ENCODE measurements around the gene RNF145. TPM values are rescaled to one million over a fixed set of nuclear protein-coding genes. Genes with fewer than 3 reads are reported as not detected.
"Not testable (repeated sequence)": the region's sequence is repeated elsewhere in the genome, so short reads cannot be mapped to it uniquely, and the experiment has no call there.

The RNF145 gene
- polyA plus RNA-seq (ENCODE audit: insufficient read length), result 31.3 TPM

GRCh38 chr5:159209438-159210209, at the start of gene RNF145:
RNF145 (minus strand) TSS chr5:159209553; CDS start chr5:159203617, 5,936 bp downstream.
- peak; percentile 53 for DNase-seq (ENCODE audit: low read depth)

- DNase-seq (ENCODE audit: low read depth), result no peak
Measured at GRCh38 chr5:159258361-159258760, 49.0 kb upstream of the RNF145 start.

- DNase-seq (ENCODE audit: low read depth), result no peak
Measured at GRCh38 chr5:159257629-159258283, 48.4 kb upstream of the RNF145 start.

DNA sequence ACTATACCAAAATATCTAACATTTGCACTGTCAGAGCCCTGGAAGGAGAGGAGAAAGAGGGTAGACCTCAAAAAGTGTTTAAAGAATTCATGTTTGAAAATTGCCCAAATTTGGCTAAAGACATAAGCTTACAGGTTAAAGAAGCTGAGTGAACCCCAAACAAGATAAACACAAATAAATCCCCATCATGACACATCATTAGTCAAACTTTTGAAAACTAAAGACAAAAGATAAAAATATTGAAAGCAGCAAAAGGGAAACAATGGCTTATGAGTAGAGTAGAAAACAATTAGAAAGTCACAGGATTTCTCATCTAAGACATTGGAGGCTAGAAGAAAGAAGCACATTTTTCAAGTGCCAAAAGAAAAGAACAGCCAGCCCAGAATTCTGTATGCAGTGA, 47.7 kb upstream of the RNF145 start:
- no peak for DNase-seq (ENCODE audit: low read depth)

- no peak for DNase-seq (ENCODE audit: low read depth)
Measured at GRCh38 chr5:159252195-159252594, 42.8 kb upstream of the RNF145 start.

DNA sequence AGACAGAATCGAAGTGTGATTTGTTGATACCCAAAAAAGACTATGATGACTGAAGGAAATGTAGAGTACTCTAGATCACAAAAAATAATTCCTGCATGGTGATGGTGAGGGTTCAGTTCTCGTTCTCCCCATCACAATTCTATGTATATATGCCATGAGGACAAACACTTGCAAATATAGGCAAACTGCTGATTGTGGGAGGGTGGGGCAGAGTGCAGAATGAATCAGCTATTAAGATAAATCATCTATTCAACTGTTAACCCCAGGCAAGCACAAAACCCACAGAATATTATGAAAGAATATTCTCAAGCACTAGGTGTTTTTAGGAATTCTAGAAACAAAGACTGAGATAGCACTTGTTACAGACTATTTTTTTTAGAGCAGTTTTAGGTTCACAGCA, 39.8 kb upstream of the RNF145 start:
- no peak for DNase-seq (ENCODE audit: low read depth)

DNA sequence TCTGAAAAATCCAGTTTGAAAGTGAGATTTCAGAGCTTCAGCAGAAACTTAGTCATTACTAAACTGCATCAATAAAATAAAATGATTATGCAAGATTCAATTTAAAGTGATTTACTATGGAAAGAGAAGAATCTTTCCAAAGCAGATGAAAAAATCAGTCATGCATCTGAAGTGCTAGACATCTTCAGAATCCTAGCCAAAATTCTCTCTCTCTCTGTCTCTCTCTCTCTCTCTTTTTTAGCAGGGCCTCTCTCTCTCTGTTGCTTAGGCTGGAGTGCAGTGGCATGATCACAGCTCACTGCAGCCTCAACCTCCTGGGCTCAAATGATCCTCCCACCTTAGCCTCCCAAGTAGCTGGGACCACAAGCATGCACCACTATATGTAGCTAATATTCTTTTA, 35.5 kb upstream of the RNF145 start:
- DNase-seq (ENCODE audit: low read depth), result no peak

GRCh38 chr5:159244163-159244562, 34.8 kb upstream of the RNF145 start:
- DNase-seq (ENCODE audit: low read depth), result no peak

DNA sequence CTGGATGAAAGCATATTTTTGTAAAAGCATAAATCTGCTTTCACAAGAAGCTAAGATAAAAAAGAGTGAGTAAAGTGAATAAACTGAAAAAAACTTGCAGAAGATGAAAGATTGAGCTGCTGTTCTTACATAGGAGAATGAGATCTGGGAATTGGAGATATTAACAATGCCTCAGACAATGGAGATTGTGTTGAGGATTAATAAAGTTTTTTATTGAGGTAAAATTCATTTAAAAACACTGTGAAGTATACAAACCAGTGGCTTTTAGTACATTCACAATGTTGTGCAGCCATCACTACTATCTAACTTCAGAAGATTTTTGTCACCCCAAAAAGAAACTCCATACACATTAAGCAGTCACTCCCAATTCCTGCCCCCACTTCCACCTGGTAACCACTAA, 34.0 kb upstream of the RNF145 start:
- no peak for DNase-seq (ENCODE audit: low read depth)

GRCh38 chr5:159242656-159243055, 33.3 kb upstream of the RNF145 start:
- DNase-seq (ENCODE audit: low read depth), result no peak

DNA sequence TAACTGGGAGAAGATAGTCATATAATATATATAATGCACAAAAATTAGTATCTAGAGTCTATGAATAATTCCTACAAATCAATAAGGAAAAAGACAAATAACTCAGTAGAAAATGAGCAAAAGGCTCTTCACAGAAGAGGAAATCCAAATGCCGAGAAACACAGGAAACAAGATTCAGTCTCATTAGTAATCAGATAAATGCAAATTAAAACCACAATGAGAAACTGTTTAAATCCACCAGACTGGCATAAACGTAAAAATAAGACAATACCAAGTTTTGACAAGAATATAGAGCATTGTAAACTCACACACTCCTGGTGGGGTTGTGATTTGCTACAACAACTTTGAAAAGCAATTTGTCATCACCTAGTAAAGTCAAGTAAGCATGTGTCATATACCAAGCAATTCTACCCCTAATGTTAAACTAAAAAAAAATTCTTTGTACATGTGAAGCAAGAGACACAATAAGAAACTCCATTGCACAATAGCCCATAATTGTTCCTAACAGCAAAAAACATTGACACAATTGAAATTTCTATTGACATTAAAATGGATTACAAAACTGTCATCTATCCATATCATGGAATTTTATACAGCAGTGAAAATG, 32.7 kb upstream of the RNF145 start:
- no peak for DNase-seq (ENCODE audit: low read depth)

- DNase-seq (ENCODE audit: low read depth), result no peak
Measured at GRCh38 chr5:159240301-159240870, 31.0 kb upstream of the RNF145 start.

DNA sequence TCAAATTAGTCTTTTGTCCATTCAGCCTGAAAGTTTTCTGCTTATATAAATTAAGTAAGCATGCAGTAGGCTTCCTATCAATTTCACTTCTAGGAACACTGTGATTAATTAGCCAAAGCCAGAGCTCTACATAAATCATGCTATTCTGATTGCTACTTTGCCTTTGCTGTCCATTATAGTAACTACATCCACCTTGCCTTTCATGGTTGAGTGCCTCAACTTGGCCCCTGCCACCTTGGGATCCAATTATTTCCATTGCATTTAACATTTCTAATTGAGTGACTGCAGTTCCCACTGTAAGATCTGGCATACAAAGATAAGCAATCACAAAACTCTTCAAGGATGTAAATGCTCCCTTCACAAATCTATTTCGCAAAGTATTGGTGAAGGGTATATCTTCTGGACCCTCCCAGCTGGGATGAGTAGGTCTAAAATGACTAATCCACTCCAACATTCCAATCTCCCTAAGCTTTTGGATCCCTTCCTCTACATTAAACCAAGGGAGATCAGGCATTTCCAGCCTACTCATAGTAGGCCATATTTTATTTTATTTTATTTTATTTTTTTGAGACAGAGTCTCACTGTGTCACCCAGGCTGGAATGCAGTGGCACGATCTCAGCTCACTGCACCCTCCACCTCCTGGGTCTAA, 26.6 kb upstream of the RNF145 start:
- not testable (repeated sequence) for DNase-seq (ENCODE audit: low read depth)

- DNase-seq (ENCODE audit: low read depth), result no peak
Measured at GRCh38 chr5:159231167-159231566, 21.8 kb upstream of the RNF145 start.

- no peak for DNase-seq (ENCODE audit: low read depth)
Measured at GRCh38 chr5:159230657-159231056, 21.3 kb upstream of the RNF145 start.

DNA sequence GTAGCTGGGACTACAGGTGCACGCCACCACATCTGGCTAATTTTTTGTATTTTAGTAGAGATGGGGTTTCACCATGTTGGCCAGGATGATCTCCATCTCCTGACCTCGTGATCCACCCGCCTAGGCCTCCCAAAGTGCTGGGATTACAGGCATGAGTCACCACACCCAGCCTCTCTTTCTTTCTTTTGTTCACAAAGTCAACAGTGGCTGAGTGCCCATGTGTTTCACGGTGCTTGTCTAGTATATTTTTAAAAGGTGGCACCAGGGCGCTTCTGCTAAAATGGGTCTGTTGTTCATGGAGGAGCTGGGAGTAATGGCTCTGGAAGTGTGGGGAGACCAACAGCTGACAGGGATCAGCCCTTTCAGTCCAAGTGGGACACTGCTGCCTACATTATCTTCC, 18.7 kb upstream of the RNF145 start:
- DNase-seq (ENCODE audit: low read depth), result not testable (repeated sequence)

- DNase-seq (ENCODE audit: low read depth), result no peak
Measured at GRCh38 chr5:159227452-159227851, 18.1 kb upstream of the RNF145 start.

DNA sequence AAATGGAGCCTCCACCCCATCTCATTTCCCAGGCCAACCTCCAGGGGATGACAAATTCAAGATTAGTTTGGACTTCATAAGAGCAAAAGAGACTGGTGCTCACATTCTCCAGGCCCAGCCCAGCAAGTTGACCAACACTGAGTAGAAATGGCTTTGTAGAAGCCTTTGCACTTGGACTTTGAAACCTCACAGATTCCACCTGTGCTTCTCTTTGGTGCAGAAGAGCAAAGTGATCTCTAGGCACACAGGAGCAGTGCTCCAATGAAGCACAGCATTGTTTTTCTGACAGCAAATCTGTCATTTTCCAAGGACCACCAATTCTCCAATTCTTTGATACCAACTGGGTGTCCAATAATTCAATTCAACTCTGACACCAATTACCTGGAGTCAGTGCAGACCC, 17.1 kb upstream of the RNF145 start:
- DNase-seq (ENCODE audit: low read depth), result no peak

DNA sequence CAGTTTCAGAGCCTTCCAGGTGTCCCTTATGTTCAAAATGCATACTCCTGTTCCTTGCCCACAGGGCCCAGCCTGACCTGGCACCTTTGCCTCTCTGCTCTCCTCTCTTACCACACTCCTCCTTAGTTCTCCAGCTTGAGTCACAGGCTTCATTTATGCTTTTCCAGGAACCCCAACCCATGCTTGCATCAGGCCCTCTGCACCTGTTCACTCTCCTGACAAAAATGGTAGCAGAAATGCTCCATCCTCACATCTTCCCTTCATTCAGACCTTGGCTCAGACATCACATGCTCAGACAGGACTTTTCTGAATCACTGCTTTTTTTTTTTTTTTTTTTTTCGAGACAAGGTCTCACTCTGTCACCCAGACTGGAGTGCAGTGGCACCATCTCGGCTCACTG, 15.1 kb upstream of the RNF145 start:
- no peak for DNase-seq (ENCODE audit: low read depth)

DNA sequence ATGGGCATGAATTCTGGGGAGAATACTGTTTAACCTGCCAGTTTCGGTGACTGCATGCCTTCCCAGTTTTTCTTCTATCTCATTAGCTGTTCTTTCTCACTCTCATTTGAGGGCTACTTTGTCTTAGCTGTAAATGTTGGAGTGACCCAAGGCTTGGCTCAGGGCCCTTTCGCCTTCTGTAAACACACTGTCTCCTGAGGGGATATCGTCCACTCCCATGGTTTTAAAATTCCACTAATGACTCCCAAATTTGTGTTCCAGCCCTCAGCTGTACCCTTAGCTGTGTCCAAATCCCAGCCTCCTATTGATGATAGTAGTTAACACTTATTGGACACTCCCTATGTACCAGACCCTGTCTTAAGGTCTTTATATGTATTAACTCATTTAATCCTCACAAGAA, 14.1 kb upstream of the RNF145 start:
- no peak for DNase-seq (ENCODE audit: low read depth)

- no peak for DNase-seq (ENCODE audit: low read depth)
Measured at GRCh38 chr5:159220206-159220605, 10.9 kb upstream of the RNF145 start.

DNA sequence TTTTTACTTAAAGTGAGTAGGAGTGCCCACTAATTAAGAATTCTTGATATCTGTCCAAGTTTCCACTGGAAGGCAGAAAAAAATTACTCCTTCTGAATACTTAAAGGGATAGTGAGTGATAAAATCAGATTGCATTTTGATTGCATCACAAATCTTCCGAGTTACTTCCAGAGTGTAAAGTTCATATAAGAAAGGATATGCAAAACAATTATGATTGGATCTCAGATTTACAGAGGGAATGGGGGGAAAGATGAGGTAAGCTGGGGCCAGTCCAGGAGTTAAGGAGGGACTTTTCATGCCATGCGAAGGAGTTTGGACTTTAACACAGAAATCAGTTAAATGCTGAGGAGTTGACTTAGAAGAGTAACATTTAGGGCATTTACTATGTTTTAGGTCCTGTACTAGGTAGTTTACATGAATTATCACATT, 9.3 kb upstream of the RNF145 start:
- DNase-seq (ENCODE audit: low read depth), result no peak
